NCI-H1436 (cell line): ENCODE data around the gene DMWD.

Experiments
- DNase-seq: peaks from one replicate; lab custom pipeline; 2025; lab: John Stamatoyannopoulos, UW

The DMWD gene

DNA sequence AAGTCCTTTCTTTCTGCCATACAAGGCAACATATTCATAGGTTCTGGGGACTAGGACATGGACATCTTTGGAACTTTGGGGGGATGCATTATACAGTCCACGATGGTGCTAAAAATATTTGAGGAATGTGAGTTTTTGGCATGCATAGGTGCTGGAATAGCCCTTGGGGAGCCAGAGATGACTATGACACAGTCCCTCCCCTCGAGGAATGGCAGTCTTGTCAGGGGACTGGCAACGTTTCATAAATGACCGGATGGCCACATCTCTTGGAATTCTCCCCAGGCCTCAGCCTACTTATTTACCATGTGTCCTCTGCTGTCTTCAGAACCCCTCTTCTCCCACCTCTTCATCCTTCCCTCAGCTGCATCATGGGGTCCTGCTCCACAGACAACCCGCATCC lies 45.8 kb downstream of the DMWD start:
- DNase-seq, result no peak

DNA sequence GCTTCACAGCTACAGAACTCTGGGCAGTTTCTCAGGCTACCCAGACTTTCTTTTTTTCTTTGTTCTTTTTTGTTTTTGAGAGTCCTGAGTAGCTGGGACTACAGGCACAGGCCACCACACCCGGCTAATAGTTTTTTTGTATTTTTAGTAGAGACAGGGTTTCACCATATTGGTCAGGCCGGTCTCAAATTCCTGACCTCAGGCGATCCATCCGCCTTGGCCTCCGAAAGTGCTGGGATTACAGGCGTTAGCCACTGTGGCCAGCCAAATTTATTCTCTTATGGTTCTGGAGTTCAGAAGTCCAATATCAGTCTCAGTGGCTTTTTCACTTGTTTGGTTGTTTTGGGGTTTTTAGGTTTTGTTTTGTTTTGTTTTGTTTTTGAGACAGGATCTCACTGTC lies 47.0 kb downstream of the DMWD start:
- no peak for DNase-seq

DNA sequence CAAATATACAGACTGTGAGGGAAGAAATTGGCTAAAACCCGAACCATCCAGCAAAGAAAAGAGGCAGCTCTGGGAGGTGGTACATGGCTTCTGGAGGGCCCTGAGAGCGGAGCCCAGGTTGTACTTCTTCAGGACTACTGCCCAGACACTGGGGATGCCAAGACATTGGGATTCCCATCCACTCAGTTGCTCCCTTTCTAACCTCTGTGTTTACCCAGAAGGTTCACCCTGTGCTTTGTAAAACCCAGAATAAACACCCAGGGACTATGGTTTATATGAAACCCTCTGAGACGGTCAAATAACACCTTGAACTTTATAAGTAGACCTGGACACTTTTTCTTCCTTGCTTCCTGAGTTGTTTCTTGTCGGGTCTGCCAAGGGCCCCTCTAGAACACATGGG lies 49.7 kb downstream of the DMWD start:
- no peak for DNase-seq

DNA sequence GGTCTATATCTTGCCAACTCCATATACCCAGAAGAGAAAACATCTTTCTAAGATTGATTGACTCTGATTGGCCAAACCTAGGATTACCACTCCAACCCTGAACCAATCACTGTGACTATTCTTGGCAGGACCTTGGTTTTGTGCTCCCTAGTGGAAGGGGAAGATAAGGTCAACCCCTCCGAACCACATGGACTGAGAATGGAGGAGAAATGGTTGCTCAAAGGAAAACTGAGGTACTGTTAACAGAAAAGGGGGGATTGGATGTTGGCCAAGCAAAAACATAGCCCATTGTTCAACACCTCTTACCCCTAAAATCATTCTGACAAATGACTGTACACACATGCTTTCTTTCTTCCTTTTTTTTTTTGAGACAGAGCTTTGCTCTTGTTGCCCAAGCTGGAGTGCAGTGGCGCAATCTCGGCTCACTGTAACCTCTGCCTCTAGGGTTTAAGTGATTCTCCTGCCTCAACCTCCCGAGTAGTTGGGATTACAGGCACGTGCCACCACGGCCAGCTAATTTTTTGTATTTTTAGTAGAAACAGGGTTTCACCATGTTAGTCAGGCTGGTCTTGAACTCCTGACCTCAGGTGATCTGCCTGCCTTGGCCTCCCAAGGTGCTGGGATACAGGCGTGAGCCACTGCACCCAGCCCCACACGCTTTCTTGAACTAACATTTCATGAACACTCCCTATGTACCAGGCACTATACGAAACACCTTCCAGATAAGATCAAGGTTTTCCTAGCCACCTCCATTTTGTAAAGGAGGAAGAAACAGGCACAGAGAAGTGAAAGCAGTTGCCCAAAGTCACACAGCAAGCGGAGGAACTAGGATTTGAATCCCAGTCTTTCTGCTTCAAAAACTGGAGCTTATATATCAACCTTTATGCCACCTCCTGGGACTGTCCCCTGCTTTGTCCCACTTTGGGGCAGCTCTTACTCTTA lies 52.9 kb downstream of the DMWD start:
- no peak for DNase-seq

DNA sequence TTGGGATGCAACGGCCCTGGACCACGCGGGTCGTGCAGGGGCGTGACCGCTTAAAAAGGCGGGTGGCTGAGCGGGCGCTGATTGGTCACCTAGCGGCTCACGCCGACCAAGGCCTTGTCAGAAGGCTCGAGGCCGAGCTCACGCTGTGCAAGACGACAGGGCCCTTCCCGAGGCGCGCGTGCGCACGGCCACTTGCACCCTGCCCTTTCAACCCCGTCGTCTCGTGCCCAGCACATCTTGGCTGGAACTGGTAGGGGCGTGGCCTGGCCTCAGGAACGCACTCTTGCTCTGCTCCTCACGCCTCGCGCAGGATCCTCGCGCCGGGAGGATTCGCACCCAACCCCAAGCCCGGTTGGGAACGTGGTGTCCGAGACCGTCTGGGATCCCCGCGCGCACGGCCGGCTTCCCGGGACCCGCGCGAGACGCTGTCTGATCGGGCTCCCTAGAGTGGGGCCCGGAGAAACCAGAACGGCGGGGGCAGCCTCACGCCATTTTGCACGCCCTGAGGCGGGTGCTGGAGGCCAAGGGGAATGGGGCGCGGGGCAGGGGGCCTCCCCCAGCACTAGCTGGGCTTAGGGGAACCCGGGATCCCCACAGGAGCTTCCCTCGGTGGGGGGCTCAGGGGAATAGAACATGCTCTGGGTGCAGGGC lies 59.4 kb downstream of the DMWD start, which contains the start of gene MEIOSIN:
TSS of gene MEIOSIN (plus strand) at position 280 of the 651 bp plus-strand sequence. CDS start 1,938 bp downstream, outside the sequence.
- DNase-seq, result no peak
